ENCODE data around the gene PRKACB. TPM values are rescaled to one million over a fixed set of nuclear protein-coding genes. Genes with fewer than 3 reads are reported as not detected.
"Not testable (repeated sequence)": the region's sequence is repeated elsewhere in the genome, so short reads cannot be mapped to it uniquely, and the experiment has no call there.

The PRKACB gene
- total RNA-seq, 2 experiments from 2014 or later = 49.7 to 52.4 TPM

- Mint-ChIP-seq H3K4me1 (ENCODE audit: low read depth) (no peaks in the 10 kb centered on the region), H3K9me3 (no peaks in the 10 kb centered on the region), H3K27ac (no peak overlapping the region), H3K36me3 (ENCODE audit: low read depth) (no peaks in the 10 kb centered on the region), H3K27me3 (no peaks in the 10 kb centered on the region), H3K4me3 (no peak overlapping the region)
- ATAC-seq (ENCODE audit: poor library complexity) (no peak), DNase-seq (no peak)
- Histone ChIP-seq H3K9me3 (ENCODE audit: control insufficient read depth in 1 of 2, insufficient read depth in 1 of 2, low read length in 2 of 2) (no peaks in the 10 kb centered on the region), H3K4me3 (ENCODE audit: low read length) (no peak overlapping the region), H3K36me3 (ENCODE audit: insufficient read depth, low read length) (no peaks in the 10 kb centered on the region), H3K27ac (ENCODE audit: low read depth in 1 of 2, low read length in 2 of 2) (no peak overlapping the region), H3K27me3 (ENCODE audit: control insufficient read depth in 1 of 2, insufficient read depth in 2 of 2, low read length in 2 of 2) (no peaks in the 10 kb centered on the region), H3K4me1 (ENCODE audit: insufficient read depth, low read length) (no peaks in the 10 kb centered on the region)
- intact Hi-C loops (cut with DNase I, micrococcal nuclease) = no loop called here
- no peak for TF ChIP-seq CTCF (IDR thresholded peaks at IDR 0.05)
- ChIA-PET CTCF (no interaction called here), POLR2A (no interaction called here)
These were observed 42.9 kb upstream of the PRKACB start for GRCh38 chr1:84101204-84101603.

- ChIA-PET POLR2A (no interaction called here), CTCF (no interaction called here)
- no peaks in the 10 kb centered on the region for H3K4me1 Mint-ChIP-seq (ENCODE audit: low read depth)
- H3K9me3 Mint-ChIP-seq = peaks cover 6% of the 10 kb centered on the region
- DNase-seq (peak in 2 of 14 experiments; percentile 4 to 20), ATAC-seq (ENCODE audit: poor library complexity) (no peak)
- H3K4me3 ChIP-seq (ENCODE audit: low read length) = no peak overlapping the region
- H3K36me3 ChIP-seq (ENCODE audit: insufficient read depth, low read length) = no peaks in the 10 kb centered on the region
- H3K36me3 Mint-ChIP-seq (ENCODE audit: low read depth) = no peaks in the 10 kb centered on the region
- no peaks in the 10 kb centered on the region for H3K4me1 ChIP-seq (ENCODE audit: insufficient read depth, low read length)
- TF ChIP-seq CTCF (IDR thresholded peaks at IDR 0.05) = no peak
- no peak overlapping the region for H3K27ac ChIP-seq (ENCODE audit: low read depth in 1 of 2, low read length in 2 of 2)
- no peaks in the 10 kb centered on the region for H3K27me3 ChIP-seq (ENCODE audit: control insufficient read depth in 1 of 2, insufficient read depth in 2 of 2, low read length in 2 of 2)
- H3K27me3 Mint-ChIP-seq = no peaks in the 10 kb centered on the region
- peaks cover 0 to 4% of the 10 kb centered on the region in 2 experiments for H3K9me3 ChIP-seq (ENCODE audit: control insufficient read depth in 1 of 2, insufficient read depth in 1 of 2, low read length in 2 of 2)
- no peak overlapping the region for H3K27ac Mint-ChIP-seq
- intact Hi-C loops (cut with DNase I, micrococcal nuclease) = no loop called here
- H3K4me3 Mint-ChIP-seq = no peak overlapping the region
These were observed 40.7 kb upstream of the PRKACB start for GRCh38 chr1:84103197-84103992.

GRCh38 chr1:84107538-84107937 lies 36.5 kb upstream of the PRKACB start:
- intact Hi-C loops (cut with DNase I, micrococcal nuclease); POLR2A ChIA-PET; H3K36me3 ChIP-seq (ENCODE audit: insufficient read depth, low read length); H3K27me3 Mint-ChIP-seq; H3K27me3 ChIP-seq (ENCODE audit: control insufficient read depth in 1 of 2, insufficient read depth in 2 of 2, low read length in 2 of 2); H3K4me3 ChIP-seq (ENCODE audit: low read length); CTCF ChIA-PET; ATAC-seq (ENCODE audit: poor library complexity); DNase-seq; H3K27ac Mint-ChIP-seq; H3K36me3 Mint-ChIP-seq (ENCODE audit: low read depth); H3K27ac ChIP-seq (ENCODE audit: low read depth in 1 of 2, low read length in 2 of 2); H3K9me3 ChIP-seq (ENCODE audit: control insufficient read depth in 1 of 2, insufficient read depth in 1 of 2, low read length in 2 of 2); H3K9me3 Mint-ChIP-seq; H3K4me3 Mint-ChIP-seq; H3K4me1 Mint-ChIP-seq (ENCODE audit: low read depth); H3K4me1 ChIP-seq (ENCODE audit: insufficient read depth, low read length): not testable (repeated sequence)

- no peak for TF ChIP-seq CTCF (IDR thresholded peaks at IDR 0.05)
- no peaks in the 10 kb centered on the region for H3K4me1 Mint-ChIP-seq (ENCODE audit: low read depth)
- Histone ChIP-seq H3K27ac (ENCODE audit: low read depth in 1 of 2, low read length in 2 of 2) (no peak overlapping the region), H3K4me1 (ENCODE audit: insufficient read depth, low read length) (no peaks in the 10 kb centered on the region), H3K4me3 (ENCODE audit: low read length) (no peak overlapping the region), H3K36me3 (ENCODE audit: insufficient read depth, low read length) (no peaks in the 10 kb centered on the region), H3K9me3 (ENCODE audit: control insufficient read depth in 1 of 2, insufficient read depth in 1 of 2, low read length in 2 of 2) (peaks cover 0 to 4% of the 10 kb centered on the region in 2 experiments), H3K27me3 (ENCODE audit: control insufficient read depth in 1 of 2, insufficient read depth in 2 of 2, low read length in 2 of 2) (no peaks in the 10 kb centered on the region)
- no peak for ATAC-seq (ENCODE audit: poor library complexity)
- H3K27ac Mint-ChIP-seq = no peak overlapping the region
- no peak overlapping the region for H3K4me3 Mint-ChIP-seq
- no peaks in the 10 kb centered on the region for H3K36me3 Mint-ChIP-seq (ENCODE audit: low read depth)
- DNase-seq = no peak
- no peaks in the 10 kb centered on the region for H3K27me3 Mint-ChIP-seq
- CTCF ChIA-PET = no interaction called here
- peaks cover 9% of the 10 kb centered on the region for H3K9me3 Mint-ChIP-seq
- intact Hi-C loops (cut with DNase I, micrococcal nuclease) = no loop called here
- POLR2A ChIA-PET = no interaction called here
These were observed 36.1 kb upstream of the PRKACB start for GRCh38 chr1:84107955-84108354.

Measured in CD4-positive, alpha-beta T cell (primary cell).